Measurements from ENCODE around the gene IL1RAP.

IL1RAP gene

DNA sequence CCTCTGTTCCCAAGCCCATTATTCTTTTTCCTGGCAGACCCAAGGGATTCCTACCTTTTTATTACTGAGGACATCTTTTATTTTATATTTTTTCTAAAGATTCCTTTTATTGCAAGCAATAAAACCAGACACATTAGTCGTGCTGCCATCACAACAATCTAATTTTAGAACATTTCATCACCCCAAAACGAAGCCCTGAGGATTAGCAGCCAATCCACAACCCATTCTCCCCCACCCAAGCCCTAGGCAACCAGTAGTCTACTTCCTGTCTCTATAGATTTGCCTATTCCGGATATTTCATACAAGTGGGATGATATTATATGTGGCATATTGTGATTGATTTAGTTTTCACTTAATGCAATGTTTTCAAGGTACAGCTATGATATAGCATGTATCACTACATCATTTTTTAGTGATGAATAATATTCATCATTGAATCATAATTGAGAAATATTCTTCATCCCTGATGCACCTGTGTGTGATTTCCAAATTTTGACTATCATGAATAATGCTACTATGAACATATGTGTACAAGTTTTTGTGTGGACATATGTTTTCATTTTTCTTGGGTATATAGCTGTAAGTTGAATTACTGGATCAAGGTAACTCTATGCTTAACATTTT is 65.7 kb downstream of the IL1RAP start:
- TF ChIP-seq EGR1 (IDR thresholded peaks at IDR 0.05), result no peak
- TF ChIP-seq, protein P1, sequence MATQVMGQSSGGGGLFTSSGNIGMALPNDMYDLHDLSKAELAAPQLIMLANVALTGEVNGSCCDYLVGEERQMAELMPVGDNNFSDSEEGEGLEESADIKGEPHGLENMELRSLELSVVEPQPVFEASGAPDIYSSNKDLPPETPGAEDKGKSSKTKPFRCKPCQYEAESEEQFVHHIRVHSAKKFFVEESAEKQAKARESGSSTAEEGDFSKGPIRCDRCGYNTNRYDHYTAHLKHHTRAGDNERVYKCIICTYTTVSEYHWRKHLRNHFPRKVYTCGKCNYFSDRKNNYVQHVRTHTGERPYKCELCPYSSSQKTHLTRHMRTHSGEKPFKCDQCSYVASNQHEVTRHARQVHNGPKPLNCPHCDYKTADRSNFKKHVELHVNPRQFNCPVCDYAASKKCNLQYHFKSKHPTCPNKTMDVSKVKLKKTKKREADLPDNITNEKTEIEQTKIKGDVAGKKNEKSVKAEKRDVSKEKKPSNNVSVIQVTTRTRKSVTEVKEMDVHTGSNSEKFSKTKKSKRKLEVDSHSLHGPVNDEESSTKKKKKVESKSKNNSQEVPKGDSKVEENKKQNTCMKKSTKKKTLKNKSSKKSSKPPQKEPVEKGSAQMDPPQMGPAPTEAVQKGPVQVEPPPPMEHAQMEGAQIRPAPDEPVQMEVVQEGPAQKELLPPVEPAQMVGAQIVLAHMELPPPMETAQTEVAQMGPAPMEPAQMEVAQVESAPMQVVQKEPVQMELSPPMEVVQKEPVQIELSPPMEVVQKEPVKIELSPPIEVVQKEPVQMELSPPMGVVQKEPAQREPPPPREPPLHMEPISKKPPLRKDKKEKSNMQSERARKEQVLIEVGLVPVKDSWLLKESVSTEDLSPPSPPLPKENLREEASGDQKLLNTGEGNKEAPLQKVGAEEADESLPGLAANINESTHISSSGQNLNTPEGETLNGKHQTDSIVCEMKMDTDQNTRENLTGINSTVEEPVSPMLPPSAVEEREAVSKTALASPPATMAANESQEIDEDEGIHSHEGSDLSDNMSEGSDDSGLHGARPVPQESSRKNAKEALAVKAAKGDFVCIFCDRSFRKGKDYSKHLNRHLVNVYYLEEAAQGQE (IDR thresholded peaks at IDR 0.05; ENCODE audit: low read depth), result no peak
- no peak for TF ChIP-seq NFIC (IDR thresholded peaks at IDR 0.05)
- no peak for TF ChIP-seq ZBTB7A (IDR thresholded peaks at IDR 0.05; ENCODE audit: low read depth)
- no peak for TF ChIP-seq RAD21 (IDR thresholded peaks at IDR 0.05; ENCODE audit: low read depth)
- no peak for TF ChIP-seq YY1 (IDR thresholded peaks at IDR 0.05; ENCODE audit: low read depth)
- TF ChIP-seq FOXM1 (IDR thresholded peaks at IDR 0.05; ENCODE audit: borderline replicate concordance, low read depth), result no peak
- no peak for TF ChIP-seq TEAD4 (IDR thresholded peaks at IDR 0.05)
- TF ChIP-seq, protein P2, sequence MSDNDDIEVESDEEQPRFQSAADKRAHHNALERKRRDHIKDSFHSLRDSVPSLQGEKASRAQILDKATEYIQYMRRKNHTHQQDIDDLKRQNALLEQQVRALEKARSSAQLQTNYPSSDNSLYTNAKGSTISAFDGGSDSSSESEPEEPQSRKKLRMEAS (IDR thresholded peaks at IDR 0.05), result no peak
- TF ChIP-seq CEBPB (IDR thresholded peaks at IDR 0.05), result no peak
- no peak for TF ChIP-seq TAF1 (IDR thresholded peaks at IDR 0.05; ENCODE audit: low read depth)
- TF ChIP-seq TCF12 (IDR thresholded peaks at IDR 0.05; ENCODE audit: low read depth), result no peak

DNA sequence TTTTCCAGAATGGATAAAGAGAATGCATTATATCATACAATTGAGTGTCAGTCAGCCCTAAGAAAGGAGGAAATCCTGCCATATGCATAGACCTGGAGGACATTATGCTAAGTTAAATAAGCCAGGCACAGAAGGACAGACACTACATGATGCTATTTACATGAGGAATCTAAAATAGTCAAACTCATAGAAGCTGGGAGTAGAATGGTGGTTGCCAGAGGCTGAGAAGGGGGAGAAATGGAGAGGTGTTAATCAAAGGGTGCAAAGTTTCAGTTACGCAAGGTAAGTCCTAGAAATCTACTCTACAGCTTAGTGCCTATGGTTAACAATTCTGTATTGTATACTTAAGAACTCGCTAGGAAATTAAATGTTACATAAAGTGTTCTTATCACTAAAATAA is 66.5 kb downstream of the IL1RAP start:
- TF ChIP-seq ZBTB7A (IDR thresholded peaks at IDR 0.05; ENCODE audit: low read depth) (no peak), EP300 (IDR thresholded peaks at IDR 0.05; ENCODE audit: borderline replicate concordance) (no peak), NFIC (IDR thresholded peaks at IDR 0.05) (no peak), TAF1 (IDR thresholded peaks at IDR 0.05; ENCODE audit: low read depth) (no peak), EGR1 (IDR thresholded peaks at IDR 0.05) (no peak), FOXM1 (IDR thresholded peaks at IDR 0.05; ENCODE audit: borderline replicate concordance, low read depth) (no peak), TEAD4 (IDR thresholded peaks at IDR 0.05) (no peak), RAD21 (IDR thresholded peaks at IDR 0.05; ENCODE audit: low read depth) (no peak), CEBPB (IDR thresholded peaks at IDR 0.05) (no peak), CREB1 (IDR thresholded peaks at IDR 0.05; ENCODE audit: low read depth) (no peak), TCF12 (IDR thresholded peaks at IDR 0.05; ENCODE audit: low read depth) (no peak), YY1 (IDR thresholded peaks at IDR 0.05; ENCODE audit: low read depth) (no peak)
- TF ChIP-seq, protein P2 (IDR thresholded peaks at IDR 0.05), result no peak
- TF ChIP-seq, protein P1 (IDR thresholded peaks at IDR 0.05; ENCODE audit: low read depth), result no peak
- TF ChIP-seq, protein P3, sequence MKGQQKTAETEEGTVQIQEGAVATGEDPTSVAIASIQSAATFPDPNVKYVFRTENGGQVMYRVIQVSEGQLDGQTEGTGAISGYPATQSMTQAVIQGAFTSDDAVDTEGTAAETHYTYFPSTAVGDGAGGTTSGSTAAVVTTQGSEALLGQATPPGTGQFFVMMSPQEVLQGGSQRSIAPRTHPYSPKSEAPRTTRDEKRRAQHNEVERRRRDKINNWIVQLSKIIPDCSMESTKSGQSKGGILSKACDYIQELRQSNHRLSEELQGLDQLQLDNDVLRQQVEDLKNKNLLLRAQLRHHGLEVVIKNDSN (IDR thresholded peaks at IDR 0.05), result no peak

DNA sequence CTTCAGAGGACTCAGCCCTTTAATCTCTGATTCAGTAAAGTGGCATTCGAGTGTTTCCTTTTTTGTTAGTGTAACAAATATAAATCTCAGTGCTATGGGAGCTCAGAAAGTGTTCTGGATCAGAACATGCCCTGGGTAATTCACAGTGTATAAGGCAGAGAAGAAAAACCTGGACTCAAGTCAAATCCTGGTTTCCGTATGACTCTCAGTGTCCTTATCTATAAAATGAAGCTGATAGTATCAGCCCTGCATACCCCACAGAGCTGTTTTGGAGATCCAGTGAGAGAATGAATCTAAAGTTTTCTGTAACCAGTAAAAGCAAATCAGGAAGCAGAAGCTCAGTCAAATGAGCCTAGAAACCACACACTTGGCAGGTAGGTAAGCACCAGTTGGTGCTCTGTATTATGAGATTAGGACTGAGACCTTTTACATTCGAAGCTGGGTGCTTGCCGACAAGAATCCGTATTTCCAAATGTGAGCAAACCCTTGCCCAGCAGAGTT is 67.2 kb downstream of the IL1RAP start:
- no peak for TF ChIP-seq RAD21 (IDR thresholded peaks at IDR 0.05; ENCODE audit: low read depth)

DNA sequence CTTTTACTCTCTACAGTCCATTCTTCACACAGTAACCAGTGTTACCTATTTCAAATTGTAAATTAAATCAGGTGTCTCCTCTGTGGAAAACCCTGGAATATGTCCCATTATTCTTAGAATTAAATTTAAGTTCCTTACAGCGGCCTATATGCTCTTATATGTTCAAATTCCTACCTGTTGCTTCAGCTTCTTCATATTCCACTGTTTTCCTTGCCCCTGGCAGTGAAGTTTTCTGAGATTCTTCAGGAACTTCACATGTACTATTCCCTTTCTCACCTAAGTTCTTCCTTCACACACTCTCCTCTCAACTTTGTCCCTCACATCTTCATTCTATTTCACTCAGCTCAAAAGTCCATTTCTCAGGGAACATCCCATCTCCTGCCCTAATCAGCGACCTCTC is 68.8 kb downstream of the IL1RAP start:
- TF ChIP-seq EP300 (IDR thresholded peaks at IDR 0.05; ENCODE audit: borderline replicate concordance), result no peak
- TF ChIP-seq YY1 (IDR thresholded peaks at IDR 0.05; ENCODE audit: low read depth), result no peak
- TF ChIP-seq ZBTB7A (IDR thresholded peaks at IDR 0.05; ENCODE audit: low read depth), result no peak
- no peak for TF ChIP-seq FOXM1 (IDR thresholded peaks at IDR 0.05; ENCODE audit: borderline replicate concordance, low read depth)
- no peak for TF ChIP-seq TAF1 (IDR thresholded peaks at IDR 0.05; ENCODE audit: low read depth)
- no peak for TF ChIP-seq CREB1 (IDR thresholded peaks at IDR 0.05; ENCODE audit: low read depth)
- TF ChIP-seq, protein P1 (IDR thresholded peaks at IDR 0.05; ENCODE audit: low read depth), result no peak
- TF ChIP-seq EGR1 (IDR thresholded peaks at IDR 0.05), result no peak
- TF ChIP-seq, protein P2 (IDR thresholded peaks at IDR 0.05), result no peak
- TF ChIP-seq RAD21 (IDR thresholded peaks at IDR 0.05; ENCODE audit: low read depth), result no peak
- no peak for TF ChIP-seq CEBPB (IDR thresholded peaks at IDR 0.05)
- TF ChIP-seq TCF12 (IDR thresholded peaks at IDR 0.05; ENCODE audit: low read depth), result no peak
- TF ChIP-seq, protein P3 (IDR thresholded peaks at IDR 0.05), result no peak

Data from Ishikawa (cell line).